NCI-H1436 (cell line): ENCODE measurements around the gene MS4A1.
"Not testable (repeated sequence)": the region's sequence is repeated elsewhere in the genome, so short reads cannot be mapped to it uniquely, and the experiment has no call there.

Source experiments
- DNase-seq: peaks from one replicate; lab custom pipeline; 2025; lab: John Stamatoyannopoulos, UW

The MS4A1 gene

DNA sequence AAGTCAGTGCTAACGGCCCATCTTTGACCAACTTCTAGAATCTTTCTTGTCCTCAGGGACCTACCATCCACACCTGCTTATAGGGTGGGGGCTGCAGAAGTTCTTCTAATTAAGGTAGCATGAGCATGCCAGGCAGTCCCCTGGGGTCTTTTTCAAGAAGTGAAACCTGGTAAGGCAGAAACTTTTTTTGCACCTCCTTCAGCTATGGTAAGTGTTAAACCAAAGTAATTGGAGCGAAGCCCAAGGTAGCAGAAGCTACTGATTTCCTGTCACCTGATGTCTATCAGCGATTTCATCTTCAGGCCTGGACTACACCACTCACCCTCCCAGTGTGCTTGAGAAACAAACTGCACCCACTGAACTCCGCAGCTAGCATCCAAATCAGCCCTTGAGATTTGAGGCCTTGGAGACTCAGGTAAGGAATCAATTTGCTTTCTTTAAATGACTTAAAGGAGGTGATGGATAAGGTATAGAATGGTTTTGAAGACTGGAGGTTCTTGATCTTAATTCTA, at the start of gene MS4A1:
Gene MS4A1 (plus strand): TSS at position 317 of the 512 bp plus-strand sequence. CDS start 6,528 bp downstream, outside the sequence.
- DNase-seq, result no peak

DNA sequence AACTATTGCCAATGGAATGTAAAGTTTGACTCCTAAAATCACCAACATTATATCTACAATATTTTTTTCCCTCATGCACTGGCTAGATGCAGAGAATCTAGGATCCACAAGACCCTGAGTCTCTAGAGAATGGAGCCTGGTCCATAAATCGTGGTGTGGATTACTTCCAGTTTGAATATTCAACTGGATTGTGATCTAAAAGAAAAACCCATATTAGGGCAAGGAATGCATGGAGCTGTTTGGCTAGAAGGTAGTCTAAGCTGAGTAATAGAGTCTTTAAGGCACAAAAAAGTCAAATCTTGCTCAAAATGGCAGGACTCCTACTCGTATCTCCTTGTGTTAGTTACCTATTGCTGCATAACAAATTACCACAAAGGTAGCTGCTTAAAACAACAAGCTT, 35.6 kb upstream of the MS4A1 start:
- no peak for DNase-seq

DNA sequence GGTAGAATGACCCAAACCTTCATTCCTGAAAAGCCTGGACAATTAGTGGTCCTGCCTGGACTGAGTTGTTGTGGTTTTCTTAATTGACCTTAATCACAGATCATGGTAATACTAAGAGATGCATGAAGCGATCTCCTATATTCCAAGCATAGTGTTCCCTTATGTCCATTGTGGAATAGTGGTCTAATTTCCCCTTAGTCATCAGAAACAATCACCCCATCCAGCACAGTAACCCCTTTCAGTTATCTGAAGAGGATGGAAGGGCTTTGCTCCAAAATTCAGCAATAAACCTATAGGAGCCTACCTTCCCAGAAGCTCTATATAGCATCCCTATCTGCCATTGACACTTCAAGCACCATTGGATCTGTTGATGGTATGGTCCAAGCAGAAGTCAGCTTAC, 33.0 kb upstream of the MS4A1 start:
- DNase-seq, result no peak

DNA sequence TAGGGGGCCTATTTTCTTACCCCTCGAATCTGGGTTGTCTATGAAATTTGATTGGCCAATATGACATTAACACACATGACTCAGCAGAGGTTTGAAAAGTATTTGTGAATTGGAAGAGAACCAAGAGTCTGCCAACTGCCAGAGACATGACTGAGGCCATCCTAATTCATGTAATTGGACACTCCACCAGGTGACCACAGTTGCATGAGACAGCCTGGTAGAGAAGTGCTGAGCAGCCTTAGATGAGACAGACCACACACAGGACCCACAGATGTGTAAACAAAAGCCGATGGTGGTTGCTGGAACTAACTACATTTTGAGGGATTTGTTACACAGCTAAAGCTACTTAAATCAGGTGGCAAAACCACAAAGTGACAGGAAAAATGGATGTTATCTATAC, 27.1 kb upstream of the MS4A1 start:
- DNase-seq, result no peak

DNA sequence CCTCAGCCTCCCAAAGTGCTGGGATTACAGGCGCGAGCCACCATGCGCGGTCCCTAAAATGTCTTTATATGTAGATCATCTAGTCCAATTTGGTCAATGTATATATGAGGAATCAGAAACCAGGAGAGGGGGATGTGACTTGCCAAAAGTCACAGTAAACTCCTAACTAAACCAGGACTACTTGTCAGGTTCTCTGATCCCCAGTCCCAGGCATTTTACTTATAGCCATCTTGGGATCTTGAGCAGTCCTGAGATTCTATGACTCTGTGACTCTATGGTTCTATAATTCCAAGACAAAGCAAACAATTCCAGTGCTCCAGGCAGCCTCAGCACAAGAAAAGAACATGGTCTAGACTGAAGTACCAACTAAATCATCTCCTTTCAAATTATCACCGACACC, 26.4 kb upstream of the MS4A1 start, which contains the start of gene MS4A5:
Gene MS4A5 (plus strand): TSS at position 301 of the 400 bp plus-strand sequence. CDS start 103 bp downstream, outside the sequence.
- DNase-seq, result no peak

DNA sequence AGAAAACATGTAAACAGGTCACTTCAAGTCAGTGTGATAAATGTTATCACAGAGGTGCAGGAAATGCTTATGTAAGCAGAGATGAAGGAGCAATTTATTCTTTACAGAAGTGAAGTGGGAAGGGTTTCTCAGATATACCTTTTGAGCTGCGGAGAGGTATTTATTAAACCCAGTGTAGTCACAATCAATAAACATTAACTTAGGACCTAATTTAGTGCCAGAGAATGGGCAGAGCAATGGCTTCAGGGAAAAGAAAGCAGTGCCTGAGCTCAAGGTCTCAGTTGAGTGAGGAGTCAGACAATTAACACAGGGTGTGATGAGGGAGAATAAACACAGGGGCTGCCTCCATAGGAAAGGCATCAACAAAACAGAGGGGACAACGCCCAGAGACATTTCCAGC, 24.4 kb upstream of the MS4A1 start:
- DNase-seq, result no peak

DNA sequence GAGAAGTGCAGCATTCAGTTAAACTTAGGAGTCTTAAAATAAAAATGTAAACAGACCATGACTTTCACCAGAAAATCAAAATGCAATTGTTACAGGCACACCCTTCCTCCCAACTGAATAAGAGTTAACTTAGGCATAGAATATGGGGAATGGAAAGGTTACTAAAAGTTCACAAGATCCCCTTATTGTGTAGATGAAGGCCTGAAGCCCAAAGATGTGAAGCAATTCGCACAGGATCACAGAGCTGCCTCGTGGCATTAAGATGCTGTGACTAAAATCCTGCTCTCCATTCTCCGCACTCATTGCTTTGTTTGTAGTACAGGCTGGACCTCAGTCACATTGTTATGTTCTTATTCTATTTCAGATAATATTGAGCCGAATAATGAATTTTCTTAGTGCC, 22.2 kb upstream of the MS4A1 start:
- DNase-seq, result no peak

DNA sequence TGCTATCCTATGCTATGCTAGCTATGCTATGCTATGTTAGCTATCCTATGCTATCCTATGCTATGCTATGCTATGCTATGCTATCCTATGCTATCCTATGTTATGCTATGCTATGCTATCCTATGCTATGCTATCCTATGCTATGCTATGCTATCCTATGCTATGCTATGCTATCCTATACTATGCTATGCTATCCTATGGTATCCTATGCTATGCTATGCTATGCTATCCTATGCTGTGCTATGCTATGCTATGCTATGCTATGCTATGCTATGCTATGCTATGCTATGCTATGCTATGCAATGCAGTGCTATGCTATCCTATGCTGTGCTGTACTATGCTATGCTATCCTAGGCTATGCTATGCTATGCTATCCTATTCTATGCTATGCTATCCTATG, 8.6 kb upstream of the MS4A1 start:
- DNase-seq, result no peak

DNA sequence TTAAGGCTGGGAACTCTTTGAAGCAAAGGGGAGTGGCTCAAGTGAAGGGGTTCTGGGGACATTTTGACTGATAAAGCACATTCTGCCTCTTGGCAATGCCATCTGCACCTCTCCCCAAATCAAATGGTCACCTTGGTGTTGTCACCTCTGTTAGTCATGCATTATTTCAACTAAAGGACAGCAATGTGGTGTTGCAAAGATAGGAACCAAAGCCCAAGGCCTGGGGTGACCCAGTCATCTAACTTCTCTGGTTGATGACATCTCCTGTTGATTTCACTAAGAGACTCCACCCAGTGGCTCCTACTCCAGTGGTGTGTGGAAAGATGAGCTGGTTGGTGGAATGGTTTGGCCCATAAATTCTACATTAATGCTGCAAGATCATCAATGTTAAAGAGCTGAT, 7.8 kb upstream of the MS4A1 start:
- no peak for DNase-seq

DNA sequence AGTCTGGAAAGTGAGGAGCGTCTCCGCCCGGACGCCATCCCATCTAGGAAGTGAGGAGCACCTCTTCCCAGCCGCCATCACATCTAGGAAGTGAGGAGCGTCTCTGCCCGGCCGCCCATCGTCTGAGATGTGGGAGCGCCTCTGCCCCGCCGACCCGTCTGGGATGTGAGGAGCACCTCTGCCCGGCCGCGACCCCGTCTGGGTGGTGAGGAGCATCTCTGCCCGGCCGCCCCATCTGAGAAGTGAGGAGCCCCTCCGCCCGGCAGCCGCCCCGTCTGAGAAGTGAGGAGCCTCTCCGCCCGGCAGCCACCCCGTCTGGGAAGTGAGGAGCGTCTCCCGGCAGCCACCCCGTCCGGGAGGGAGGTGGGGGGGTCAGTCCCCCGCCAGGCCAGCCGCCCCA, 4.5 kb upstream of the MS4A1 start:
- DNase-seq, result not testable (repeated sequence)

DNA sequence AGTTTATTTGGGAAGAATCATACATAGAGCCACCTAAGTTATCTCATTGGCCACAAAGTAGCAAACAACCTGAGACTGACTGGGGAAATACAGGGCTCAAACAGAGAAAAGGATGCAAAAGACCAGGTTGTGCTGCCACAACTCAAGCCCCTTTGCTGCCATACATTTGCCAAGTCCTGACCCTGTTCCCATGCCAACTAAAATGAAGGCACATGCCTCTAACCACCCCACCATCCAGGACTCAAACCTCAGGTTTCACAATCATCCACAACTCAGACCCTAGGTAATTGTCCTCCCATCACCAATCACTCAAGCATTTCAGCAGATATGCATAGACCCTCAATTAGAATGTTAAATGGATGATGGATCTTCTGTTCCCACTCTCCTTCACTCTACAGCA, 1.4 kb upstream of the MS4A1 start:
- DNase-seq, result no peak

DNA sequence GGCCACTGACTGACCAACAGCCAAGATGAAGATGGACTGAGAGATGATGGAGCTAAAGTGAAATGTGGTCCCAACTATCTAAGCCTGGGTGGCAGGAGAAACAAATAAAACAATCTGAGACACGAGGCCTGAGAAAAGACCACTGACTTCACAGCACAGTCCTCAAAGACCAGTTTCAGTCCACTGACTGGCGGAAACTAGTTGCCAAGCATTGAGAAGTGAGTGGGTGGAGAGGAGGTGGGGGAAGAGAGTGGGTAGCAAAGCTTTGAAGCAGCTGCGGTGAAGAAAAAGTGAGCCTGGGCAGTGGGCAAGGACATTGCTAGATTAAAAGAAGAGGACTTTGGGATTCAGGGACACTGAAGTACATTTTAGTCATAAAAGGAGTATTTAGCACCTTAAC, 1.9 kb downstream of the MS4A1 start:
- no peak for DNase-seq

DNA sequence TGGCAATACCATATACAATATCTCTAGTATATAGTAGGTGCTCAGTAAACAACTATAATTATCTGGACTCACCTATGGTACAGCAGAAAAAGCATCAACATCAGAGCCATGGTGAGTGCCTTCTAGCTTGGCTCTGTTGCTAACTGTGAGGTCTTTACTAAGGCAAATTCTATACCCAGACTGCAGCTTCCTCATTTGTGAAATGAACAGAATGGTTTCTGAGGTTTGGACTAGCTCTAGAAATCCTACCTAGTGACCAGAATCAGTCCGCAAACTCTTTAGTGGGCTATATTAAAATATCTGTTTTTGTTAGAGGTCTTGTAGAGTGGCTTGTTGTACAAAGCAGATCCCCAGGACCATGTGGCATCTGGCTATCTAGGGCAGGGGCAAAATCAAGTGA, 3.7 kb downstream of the MS4A1 start:
- no peak for DNase-seq

DNA sequence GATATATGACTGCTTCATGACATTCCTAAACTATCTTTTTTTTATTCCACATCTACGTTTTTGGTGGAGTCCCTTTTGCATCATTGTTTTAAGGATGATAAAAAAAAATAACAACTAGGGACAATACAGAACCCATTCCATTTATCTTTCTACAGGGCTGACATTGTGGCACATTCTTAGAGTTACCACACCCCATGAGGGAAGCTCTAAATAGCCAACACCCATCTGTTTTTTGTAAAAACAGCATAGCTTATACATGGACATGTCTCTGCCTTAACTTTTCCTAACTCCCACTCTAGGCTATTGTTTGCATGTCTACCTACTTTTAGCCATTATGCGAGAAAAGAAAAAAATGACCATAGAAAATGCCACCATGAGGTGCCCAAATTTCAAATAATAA, 13.2 kb downstream of the MS4A1 start:
- no peak for DNase-seq

DNA sequence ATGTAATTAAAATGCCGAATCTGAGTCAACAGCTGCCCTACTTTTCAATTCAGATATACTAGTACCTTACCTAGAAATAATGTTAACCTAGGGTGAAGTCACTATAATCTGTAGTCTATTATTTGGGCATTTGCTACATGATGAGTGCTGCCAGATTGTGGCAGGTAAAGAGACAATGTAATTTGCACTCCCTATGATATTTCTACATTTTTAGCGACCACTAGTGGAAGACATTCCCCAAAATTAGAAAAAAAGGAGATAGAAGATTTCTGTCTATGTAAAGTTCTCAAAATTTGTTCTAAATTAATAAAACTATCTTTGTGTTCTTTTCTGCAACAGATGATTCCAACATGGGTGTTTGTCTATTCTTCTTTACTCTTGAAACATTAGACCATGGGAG, 14.1 kb downstream of the MS4A1 start:
- no peak for DNase-seq

DNA sequence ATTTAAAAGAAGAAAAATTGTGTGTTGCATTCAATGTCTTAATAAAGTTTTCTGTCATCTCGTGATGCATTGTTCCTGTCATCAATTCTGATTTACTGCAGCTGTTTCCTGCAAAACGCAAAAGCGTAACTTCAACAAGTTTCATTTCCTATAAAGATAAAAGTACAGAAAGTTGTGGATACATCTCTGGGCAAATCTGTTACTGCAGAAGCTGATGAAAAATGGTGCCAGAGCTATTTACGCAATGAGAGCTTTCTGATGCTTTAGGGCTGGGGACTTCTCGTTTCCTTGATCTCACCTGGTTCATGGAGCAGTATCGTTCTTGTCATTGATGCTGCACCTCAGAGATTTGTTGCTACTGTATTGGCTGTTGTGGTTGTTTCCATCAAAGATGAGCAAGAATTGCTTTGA, 21.4 kb downstream of the MS4A1 start:
- no peak for DNase-seq

DNA sequence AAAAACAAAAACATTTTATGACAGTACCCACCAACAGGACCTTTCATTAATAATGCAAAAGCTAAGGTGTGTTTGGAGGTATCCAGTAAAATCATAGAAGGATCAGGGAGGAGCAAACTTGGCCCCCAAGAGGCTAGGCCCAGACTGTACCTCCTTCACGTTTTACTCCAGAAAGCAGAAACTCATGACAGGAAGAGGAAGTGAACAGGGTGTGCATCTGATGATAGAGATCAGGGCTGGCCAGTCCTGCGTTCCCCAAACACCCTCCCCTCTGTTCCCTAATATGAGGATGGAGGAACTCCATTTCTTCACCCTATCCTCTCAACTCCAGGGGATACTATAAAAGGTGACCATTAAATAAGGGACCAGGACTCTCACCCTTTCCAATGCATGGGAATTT, 26.7 kb downstream of the MS4A1 start:
- DNase-seq, result no peak

DNA sequence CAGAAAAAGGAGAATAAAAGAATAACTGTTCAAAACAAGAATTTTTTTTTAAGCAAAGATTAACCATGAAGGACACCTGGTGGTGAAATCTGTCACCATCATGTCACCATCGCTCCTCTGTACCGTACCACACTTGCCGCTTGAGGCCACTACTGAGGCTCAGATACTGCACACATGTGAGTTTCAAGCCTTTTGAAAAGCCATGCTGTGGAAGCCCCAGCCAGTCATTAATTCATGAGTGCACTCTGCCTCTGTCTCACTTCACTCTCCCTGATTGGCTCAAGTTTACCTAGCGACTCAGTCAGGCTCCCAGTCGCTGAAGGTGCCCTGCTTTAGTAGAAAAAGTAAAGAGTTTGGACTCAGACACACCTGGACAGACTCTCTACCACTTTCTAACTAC, 30.3 kb downstream of the MS4A1 start:
- DNase-seq, result no peak

DNA sequence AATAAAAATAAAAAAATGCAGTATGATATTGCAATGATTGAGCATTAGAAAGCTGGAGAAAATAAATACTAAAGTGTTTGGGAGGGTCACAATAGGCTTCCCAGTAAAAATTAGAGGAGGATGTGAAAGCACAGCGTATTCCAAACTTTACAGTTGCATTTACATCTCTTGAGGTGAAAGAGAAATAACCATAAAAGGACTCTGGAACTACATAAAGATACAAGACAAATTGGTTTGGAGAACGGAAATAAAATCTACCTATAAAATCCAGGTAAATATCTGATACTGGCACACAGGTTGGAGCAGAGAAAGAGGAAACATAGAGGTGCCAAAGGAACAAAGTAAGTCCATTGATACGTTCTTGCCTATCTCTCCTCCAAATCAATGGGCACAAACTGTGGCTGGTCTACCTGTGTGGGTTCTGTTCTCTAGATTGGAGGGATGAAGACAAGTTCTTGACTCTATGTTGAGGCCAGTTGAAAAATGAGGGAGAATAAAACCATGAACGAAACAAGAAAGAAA, 36.9 kb downstream of the MS4A1 start, which contains the start of gene MS4A12:
Gene MS4A12 (plus strand): TSS at position 291 of the 522 bp plus-strand sequence. CDS start 4,541 bp downstream, outside the sequence.
- DNase-seq, result no peak

DNA sequence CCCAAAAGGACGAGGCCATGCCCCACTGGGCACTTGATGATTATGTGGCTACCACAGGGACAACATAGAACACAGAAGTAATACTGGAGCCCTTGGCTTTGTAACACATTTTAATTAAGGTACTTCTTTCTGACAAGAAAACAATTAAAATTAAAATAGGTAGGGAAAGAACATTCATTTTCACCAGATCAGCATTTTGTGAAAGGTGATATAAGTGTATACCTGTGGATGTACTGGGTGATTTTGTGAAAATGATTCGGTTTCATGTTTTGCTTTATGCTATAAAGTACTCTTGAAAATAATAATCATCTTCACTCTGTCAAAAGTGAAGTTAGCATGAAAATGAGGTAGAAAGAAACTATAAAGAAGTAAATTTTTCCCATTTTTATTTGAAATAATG, 37.8 kb downstream of the MS4A1 start:
- no peak for DNase-seq

DNA sequence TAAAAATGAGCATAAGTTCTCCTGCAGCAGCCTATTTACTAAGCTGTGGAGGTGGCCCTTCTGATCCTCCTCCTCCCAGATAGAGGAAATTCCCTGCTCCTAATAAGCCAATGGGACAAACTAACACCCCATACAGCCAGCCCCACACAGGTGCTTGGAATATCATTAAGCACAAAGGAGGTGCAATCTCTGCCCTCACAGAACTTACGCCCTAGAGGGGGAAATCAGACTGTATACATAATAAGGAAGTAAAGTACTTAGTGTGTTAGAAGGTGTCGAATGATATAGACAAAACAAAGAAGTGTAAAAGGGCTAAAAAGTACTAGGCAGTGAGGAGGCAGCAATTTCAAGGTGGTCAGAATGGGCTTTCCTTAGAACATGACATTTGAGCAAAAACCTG, 42.8 kb downstream of the MS4A1 start:
- DNase-seq, result no peak

DNA sequence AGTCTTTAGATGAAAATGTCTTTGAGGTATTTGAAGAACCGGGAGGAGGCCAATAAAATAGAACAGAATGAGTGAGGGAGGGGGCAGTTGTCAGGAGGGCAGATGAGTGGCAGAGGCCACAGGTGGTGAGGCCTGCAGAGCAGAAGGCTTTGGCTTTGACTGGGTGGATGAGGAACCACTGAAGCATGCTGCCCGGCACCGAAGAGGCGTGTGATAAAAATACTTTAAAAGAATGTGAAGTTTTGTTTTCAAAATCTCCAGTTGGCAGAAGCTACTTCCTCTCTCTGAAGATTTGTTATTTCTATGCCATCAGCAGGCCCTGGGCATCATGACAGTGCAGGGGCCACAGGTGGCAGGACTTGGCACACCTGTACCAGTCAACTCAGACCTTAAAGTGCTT, 43.2 kb downstream of the MS4A1 start:
- no peak for DNase-seq

DNA sequence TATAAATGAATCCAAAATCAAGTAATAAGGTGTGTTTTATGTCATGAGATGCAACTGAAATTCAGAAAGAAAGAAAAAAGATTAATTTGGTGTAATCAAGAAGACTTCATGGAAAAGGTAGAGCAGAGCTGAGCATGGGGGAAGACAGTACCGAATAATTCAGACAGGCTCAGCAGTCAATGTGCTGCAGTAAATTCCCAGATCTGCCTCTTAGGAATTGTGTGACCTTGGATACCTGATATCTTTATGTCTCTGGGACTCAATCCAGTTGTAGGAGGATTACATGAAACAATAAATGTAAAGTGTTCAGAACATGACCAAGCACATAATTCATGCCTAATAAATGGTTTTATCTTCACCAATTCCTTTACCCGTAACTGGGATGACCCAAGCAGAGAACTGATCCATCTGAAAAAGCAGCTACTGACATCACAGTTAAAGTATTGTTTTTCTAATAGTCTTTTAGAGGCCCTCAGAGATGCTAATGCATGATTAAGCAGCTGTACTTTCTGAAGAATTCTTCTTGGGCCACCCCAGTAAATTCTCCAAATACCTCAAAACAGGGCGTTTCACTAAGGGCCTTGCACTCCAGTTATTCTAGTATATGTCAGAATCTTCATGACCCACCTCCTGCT, 44.7 kb downstream of the MS4A1 start:
- DNase-seq, result no peak

DNA sequence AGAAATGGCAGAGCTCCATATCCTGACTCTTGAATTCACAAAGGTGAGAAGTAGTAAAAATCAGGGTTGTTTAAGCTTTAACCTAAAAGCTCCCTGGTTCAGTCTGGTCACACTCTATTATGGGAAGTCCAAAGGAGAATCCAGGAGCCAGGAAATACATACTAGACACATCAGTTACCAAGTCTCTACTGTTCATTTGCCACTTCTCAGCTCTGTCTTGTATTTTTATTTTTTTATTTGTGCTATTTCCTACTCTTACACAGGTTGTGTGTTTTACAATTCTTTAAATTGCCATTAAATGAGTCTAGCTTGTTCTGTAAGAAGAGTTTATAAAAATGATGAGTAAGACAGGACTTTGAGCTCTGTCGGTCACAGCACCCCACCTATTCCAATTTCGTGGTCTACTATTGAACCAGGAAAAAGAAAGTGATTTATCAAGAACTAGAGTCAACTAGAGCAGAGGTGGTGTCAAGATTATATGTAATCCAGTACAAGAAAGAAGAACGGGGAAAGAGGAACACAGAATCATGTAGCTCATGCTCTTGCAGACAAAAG, 46.7 kb downstream of the MS4A1 start:
- no peak for DNase-seq
